ENCODE results near the gene HOXD12. TPM values are rescaled to one million over a fixed set of nuclear protein-coding genes. Genes with fewer than 3 reads are reported as not detected.
A peak's percentile ranks its signal among the peaks of the same experiment; 100 is the strongest.

The HOXD12 gene
- total RNA-seq, 4 donors from 2014 or later = not detected

DNA sequence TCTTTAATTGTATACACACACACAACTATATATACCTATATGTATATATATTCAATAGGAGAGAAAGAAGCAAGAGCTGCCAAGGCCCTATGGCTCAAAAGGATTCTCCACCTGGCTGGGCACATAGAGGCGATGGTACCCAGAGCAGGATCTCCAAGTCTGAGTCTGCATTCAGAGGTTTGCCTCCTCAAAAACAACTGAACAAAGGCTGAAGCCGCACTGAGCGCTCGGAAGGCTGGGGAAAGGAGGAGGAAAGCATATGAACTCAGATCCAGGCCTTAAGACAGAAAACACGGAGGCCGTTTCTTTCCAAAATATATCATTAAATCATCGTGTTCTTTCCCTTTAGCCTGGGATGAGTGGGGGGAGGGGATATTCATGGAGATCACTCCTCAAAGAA is 3.6 kb downstream of the HOXD12 start:
- Histone ChIP-seq H3K27me3 (peaks cover 12 to 99% (median 91%) of the 10 kb centered on the region in 4 donors), H3K9me3 (no peaks in the 10 kb centered on the region), H3K27ac (replicated peaks in 1 of 4) (no peak overlapping the region), H3K4me1 (peaks cover 20 to 66% (median 58%) of the 10 kb centered on the region in 4 donors), H3K36me3 (no peaks in the 10 kb centered on the region), H3K4me3 (no peak overlapping the region)
- WGBS = 26% methylated on average over 7 of the region's 7 CpGs
- intact Hi-C loops (cut with DNase I) = no loop called here
- no peak for DNase-seq (ENCODE audit: extremely low spot score)
- TF ChIP-seq EP300 (IDR thresholded peaks at IDR 0.05) (no peak), POLR2AphosphoS5 (IDR thresholded peaks at IDR 0.05) (no peak), POLR2A (IDR thresholded peaks at IDR 0.05; ENCODE audit: low read depth) (no peak)
- TF ChIP-seq, protein P1, sequence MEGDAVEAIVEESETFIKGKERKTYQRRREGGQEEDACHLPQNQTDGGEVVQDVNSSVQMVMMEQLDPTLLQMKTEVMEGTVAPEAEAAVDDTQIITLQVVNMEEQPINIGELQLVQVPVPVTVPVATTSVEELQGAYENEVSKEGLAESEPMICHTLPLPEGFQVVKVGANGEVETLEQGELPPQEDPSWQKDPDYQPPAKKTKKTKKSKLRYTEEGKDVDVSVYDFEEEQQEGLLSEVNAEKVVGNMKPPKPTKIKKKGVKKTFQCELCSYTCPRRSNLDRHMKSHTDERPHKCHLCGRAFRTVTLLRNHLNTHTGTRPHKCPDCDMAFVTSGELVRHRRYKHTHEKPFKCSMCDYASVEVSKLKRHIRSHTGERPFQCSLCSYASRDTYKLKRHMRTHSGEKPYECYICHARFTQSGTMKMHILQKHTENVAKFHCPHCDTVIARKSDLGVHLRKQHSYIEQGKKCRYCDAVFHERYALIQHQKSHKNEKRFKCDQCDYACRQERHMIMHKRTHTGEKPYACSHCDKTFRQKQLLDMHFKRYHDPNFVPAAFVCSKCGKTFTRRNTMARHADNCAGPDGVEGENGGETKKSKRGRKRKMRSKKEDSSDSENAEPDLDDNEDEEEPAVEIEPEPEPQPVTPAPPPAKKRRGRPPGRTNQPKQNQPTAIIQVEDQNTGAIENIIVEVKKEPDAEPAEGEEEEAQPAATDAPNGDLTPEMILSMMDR (IDR thresholded peaks at IDR 0.05) = no peak

DNA sequence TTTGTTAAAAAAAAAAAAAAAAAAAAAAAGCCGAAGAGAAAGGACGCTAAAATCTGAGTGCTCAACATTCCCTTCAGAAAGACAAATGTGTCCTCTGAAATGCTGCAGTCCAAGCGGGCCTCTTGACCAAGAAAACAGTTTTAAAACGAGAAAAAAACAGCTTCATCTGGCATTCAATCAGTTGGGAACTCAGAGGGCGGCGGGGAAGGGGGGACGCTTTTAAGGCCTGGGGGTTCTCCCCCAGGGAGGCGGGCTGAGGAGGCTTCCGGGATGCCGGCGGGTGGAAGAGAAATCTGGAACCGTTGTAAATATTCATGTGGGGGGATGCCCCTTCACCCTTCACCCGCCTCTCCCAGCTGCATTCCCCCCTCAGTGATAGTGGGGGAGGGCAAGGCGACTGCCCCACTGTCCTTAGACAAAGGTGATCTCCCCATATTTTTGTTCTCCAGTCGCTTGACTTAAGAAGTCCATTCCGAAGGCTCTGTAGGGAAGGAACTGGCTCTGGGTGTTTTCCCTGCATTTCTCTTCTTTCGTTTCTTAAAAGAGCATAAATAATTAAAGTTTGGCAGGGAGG is 4.2 kb downstream of the HOXD12 start:
- intact Hi-C loops (cut with DNase I) = no loop called here

DNA sequence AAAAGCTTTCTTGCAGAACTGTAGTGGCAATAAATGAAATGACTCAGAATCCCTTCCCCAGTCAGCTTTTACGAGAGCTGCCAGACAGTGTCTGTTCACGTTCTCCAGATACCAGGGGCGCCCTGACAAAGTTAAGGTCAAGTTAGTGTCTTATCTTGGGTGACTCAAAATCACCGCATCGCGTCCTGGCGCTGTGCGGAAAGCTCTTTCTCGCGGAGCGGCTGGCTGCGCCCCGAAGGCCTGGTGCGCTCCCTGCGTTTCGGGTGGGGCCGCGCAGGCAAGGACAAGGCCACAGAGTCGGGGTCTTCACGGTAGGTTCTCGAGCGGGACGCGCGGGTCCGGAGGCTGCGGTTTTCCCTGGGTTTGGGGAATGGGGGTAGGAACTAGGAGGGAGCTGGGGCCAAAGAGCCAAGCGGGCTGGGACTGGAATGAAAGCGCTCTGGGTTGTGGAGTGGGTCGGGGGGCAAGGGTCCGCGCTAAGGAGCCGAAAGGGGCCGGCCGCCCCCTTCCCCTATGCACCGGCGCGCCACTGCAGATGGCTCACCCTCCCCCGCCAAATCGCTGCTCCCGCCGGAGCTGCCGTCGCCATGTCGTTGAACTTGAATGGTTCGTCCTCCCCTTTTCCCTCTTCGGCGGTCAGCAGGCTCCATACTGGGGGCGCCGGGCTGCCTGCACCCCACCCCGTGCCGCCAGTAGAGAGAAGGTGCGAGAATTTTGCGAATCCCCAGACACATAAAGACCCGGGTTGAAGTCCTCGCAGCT is 4.9 kb downstream of the HOXD12 start:
- TF ChIP-seq EP300 (IDR thresholded peaks at IDR 0.05) (no peak), POLR2AphosphoS5 (IDR thresholded peaks at IDR 0.05) (no peak), POLR2A (IDR thresholded peaks at IDR 0.05; ENCODE audit: low read depth) (no peak)
- TF ChIP-seq, protein P1 (IDR thresholded peaks at IDR 0.05) = no peak
- intact Hi-C loops (cut with DNase I) = no loop called here
- H3K27me3 ChIP-seq = peaks cover 12 to 99% (median 90%) of the 10 kb centered on the region in 4 donors
- H3K9me3 ChIP-seq = no peaks in the 10 kb centered on the region
- WGBS = 3% methylated on average over 51 of the region's 56 CpGs
- no peak for DNase-seq (ENCODE audit: extremely low spot score)
- no peak overlapping the region for H3K27ac ChIP-seq (replicated peaks in 1 of 4)
- H3K4me1 ChIP-seq = peaks cover 26 to 67% (median 59%) of the 10 kb centered on the region in 4 donors
- no peaks in the 10 kb centered on the region for H3K36me3 ChIP-seq
- H3K4me3 ChIP-seq = peak overlapping the region in 2 of 4 donors; percentile 4 to 22

More for the DNA sequence above, 4.2 kb downstream of the HOXD12 start:
- WGBS = 5% methylated on average over 17 of the region's 17 CpGs
- TF ChIP-seq EP300 (IDR thresholded peaks at IDR 0.05) (no peak), POLR2A (IDR thresholded peaks at IDR 0.05; ENCODE audit: low read depth) (no peak)
- TF ChIP-seq, protein P1 (IDR thresholded peaks at IDR 0.05) = no peak
- Histone ChIP-seq H3K4me3 (peak overlapping the region in 1 of 4 donors; percentile 22), H3K36me3 (no peaks in the 10 kb centered on the region), H3K4me1 (peaks cover 22 to 67% (median 60%) of the 10 kb centered on the region in 4 donors), H3K27me3 (peaks cover 12 to 99% (median 90%) of the 10 kb centered on the region in 4 donors), H3K9me3 (no peaks in the 10 kb centered on the region), H3K27ac (replicated peaks in 1 of 4) (no peak overlapping the region)
- DNase-seq (ENCODE audit: extremely low spot score) = no peak

DNA sequence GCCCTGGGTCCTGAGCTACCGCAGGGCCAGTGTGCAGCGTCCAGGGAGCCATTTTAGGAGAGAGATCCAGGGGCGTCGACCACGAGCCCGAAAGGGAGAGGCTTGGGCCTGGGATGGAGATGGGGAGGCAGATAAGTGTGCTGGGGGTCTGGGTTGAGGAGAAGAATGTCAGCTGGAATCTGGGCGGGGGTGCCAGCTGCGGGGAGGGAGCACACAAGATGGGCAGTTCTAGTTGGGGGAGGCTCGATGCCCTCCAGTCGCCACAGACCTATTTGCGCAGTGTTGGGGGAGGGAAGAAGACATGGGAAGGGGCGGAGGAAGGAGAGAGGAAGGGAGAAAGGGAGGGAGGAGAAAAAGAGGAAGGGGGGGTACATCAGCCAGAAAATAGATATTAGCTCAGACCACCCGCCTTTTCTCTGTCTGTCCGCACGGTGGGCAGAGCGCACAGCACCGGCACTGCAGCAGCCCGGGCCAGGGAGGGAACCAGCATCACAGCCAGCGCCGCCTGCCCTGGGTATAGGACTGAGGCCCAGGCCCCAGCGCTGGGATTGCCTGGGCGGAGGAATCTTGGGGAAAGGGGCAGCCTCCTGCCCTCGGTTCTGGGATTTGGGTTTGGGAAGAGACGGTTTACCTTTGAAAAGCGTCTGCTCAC is 5.6 kb downstream of the HOXD12 start:
- H3K9me3 ChIP-seq = no peaks in the 10 kb centered on the region
- peaks cover 26 to 60% (median 52%) of the 10 kb centered on the region in 4 donors for H3K4me1 ChIP-seq
- H3K27ac ChIP-seq (replicated peaks in 1 of 4) = no peak overlapping the region
- 5% methylated on average over 24 of the region's 25 CpGs for WGBS
- TF ChIP-seq POLR2AphosphoS5 (IDR thresholded peaks at IDR 0.05) (no peak), EP300 (IDR thresholded peaks at IDR 0.05) (no peak), POLR2A (IDR thresholded peaks at IDR 0.05; ENCODE audit: low read depth) (no peak)
- no peaks in the 10 kb centered on the region for H3K36me3 ChIP-seq
- intact Hi-C loops (cut with DNase I) = no loop called here
- peaks cover 12 to 99% (median 90%) of the 10 kb centered on the region in 4 donors for H3K27me3 ChIP-seq
- no peak for DNase-seq (ENCODE audit: extremely low spot score)
- peak overlapping the region in 2 of 4 donors; percentile 4 to 22 for H3K4me3 ChIP-seq

Data from esophagus muscularis mucosa (tissue), 4 donors.